AG09319 (cell line): ENCODE measurements around the gene CDON.

Experiments
- DNase-seq: peaks from one replicate; pipeline ENCODE4 v3.0.0-alpha.2; 2010; ENCODE audit warnings: low read depth; ENCODE audit errors: extremely low read depth
- TF ChIP-seq, protein P1 (sequence below): IDR thresholded peaks from 2 replicates; pipeline ENCODE4 v1.5.1; 2011; ENCODE audit warnings: low read depth, mild to moderate bottlenecking, inconsistent platforms, low read length, moderate library complexity

The CDON gene

GRCh38 chr11:125933030-125933813 is 129.4 kb downstream of the CDON start:
- TF ChIP-seq, protein P1, sequence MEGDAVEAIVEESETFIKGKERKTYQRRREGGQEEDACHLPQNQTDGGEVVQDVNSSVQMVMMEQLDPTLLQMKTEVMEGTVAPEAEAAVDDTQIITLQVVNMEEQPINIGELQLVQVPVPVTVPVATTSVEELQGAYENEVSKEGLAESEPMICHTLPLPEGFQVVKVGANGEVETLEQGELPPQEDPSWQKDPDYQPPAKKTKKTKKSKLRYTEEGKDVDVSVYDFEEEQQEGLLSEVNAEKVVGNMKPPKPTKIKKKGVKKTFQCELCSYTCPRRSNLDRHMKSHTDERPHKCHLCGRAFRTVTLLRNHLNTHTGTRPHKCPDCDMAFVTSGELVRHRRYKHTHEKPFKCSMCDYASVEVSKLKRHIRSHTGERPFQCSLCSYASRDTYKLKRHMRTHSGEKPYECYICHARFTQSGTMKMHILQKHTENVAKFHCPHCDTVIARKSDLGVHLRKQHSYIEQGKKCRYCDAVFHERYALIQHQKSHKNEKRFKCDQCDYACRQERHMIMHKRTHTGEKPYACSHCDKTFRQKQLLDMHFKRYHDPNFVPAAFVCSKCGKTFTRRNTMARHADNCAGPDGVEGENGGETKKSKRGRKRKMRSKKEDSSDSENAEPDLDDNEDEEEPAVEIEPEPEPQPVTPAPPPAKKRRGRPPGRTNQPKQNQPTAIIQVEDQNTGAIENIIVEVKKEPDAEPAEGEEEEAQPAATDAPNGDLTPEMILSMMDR, result no peak
- no peak for DNase-seq

GRCh38 chr11:125932301-125932700 is 130.4 kb downstream of the CDON start:
- TF ChIP-seq, protein P1, result no peak
- no peak for DNase-seq

DNA sequence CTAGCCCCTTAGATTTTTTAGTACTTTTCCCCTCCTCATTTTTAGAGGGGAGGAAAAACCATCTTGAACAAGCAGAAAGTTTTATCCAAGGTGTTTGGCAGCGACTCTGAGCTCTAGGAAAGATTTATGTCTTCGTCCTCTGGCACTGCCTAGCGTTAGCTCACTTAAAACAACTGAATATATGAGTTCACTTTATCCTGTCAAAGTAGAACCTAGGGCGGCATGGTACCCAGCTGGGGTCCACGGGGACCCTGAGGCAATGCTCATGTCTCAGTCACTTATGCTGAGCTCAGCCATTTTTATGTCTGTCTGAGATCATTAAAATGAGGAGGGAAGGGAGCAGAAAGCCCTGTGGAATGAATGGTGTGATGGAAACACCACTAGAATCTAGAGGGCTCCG is 131.0 kb downstream of the CDON start:
- TF ChIP-seq, protein P1, result no peak
- no peak for DNase-seq

DNA sequence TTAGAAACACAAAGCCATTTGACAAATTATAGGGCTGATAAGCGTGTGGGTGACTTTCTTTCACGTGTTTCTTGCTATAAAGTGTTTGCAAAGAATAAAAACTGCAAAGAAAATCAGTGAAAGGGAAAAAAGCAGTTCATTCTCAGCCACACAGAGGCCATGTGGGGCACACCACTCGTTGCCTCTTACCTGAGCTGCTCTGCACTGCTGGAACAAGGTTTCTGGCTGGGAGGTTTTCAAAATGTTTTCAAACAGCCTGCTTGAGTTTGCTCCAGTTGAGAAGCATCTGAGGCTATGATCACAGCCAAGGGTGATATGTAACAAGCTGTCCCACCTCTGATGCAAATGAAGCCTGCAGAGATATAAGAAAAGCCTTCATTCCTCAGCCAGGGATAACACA is 131.6 kb downstream of the CDON start:
- no peak for DNase-seq
- TF ChIP-seq, protein P1, result no peak

GRCh38 chr11:125930076-125930450 is 132.6 kb downstream of the CDON start:
- TF ChIP-seq, protein P1, result no peak
- DNase-seq, result no peak

GRCh38 chr11:125929445-125930075 is 133.1 kb downstream of the CDON start:
- DNase-seq, result no peak
- TF ChIP-seq, protein P1, result no peak

DNA sequence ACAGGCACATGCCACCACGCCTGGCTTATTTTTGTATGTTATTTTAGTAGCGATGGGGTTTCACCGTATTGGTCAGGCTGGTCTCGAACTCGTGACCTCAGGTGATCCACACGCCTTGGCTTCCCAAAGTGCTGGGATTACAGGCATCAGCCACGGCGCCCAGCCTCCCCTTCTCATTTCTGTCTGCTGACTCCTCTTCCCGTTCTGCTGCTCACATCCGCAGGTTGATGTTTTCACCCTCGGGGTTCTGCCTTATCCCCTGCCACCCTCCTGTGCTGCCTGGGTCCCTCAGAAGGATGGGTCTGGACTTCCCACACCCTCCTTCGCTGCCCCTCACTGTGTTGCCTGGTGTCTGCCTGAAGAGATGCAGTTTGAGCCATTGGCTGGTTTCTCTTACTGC is 136.0 kb downstream of the CDON start:
- no peak for DNase-seq
- TF ChIP-seq, protein P1, result no peak
